ENCODE results near the gene ABCF2. TPM values are rescaled to one million over a fixed set of nuclear protein-coding genes. Genes with fewer than 3 reads are reported as not detected.

The ABCF2 gene
- total RNA-seq = 64.9 and 83.0 TPM in 2 replicates

GRCh38 chr7:151226875-151227782 lies at the start of gene ABCF2:
Gene ABCF2 (minus strand): TSS chr7:151227205. CDS start chr7:151226458, 747 bp downstream.

GRCh38 chr7:151248346-151249033 lies 21.5 kb upstream of the ABCF2 start, which contains the start of gene SMARCD3:
Gene SMARCD3 (minus strand): TSS chr7:151248694. CDS start chr7:151248562, 132 bp downstream.

GRCh38 chr7:151232091-151232916 lies 5.3 kb upstream of the ABCF2 start, which contains the start of gene CHPF2:
Gene CHPF2 (plus strand): TSS chr7:151232483. CDS start chr7:151234012, 1,529 bp downstream.

GRCh38 chr7:151210087-151210854 lies 16.7 kb downstream of the ABCF2 start, which contains the start of gene H2BK1:
Gene H2BK1 (minus strand): TSS chr7:151210488. CDS start chr7:151210318, 170 bp downstream.

GRCh38 chr7:151186640-151187408 lies 40.2 kb downstream of the ABCF2 start, which contains the start of gene ASB10:
Gene ASB10 (minus strand): TSS chr7:151187250. CDS start chr7:151187130, 120 bp downstream.

GRCh38 chr7:151167197-151167961 lies 59.6 kb downstream of the ABCF2 start, which contains the start of gene GBX1:
Gene GBX1 (minus strand): TSS chr7:151167694. CDS start chr7:151167548, 146 bp downstream.

Other genes starting within 250 kb of the ABCF2 start
- under 0.01 and 0.14 TPM in 2 replicates for gene KCNH2, start 248.9 kb downstream of the ABCF2 start, total RNA-seq
- 0.14 and 0.34 TPM in 2 replicates for gene NOS3, start 236.2 kb downstream of the ABCF2 start, total RNA-seq
- 1.00 and 1.7 TPM in 2 replicates for gene ATG9B, start 202.7 kb downstream of the ABCF2 start, total RNA-seq
- gene ABCB8, start 198.8 kb downstream of the ABCF2 start, total RNA-seq = 19.5 and 24.8 TPM in 2 replicates
- gene ASIC3, start 178.7 kb downstream of the ABCF2 start, total RNA-seq = 0.28 and 0.34 TPM in 2 replicates
- gene CDK5, start 169.3 kb downstream of the ABCF2 start, total RNA-seq = 8.9 and 17.7 TPM in 2 replicates
- 46.8 and 80.0 TPM in 2 replicates for gene SLC4A2, start 167.6 kb downstream of the ABCF2 start, total RNA-seq
- 50.6 and 58.6 TPM in 2 replicates for gene FASTK, start 146.4 kb downstream of the ABCF2 start, total RNA-seq
- 14.7 and 22.9 TPM in 2 replicates for gene TMUB1, start 143.7 kb downstream of the ABCF2 start, total RNA-seq
- gene AGAP3, start 140.7 kb downstream of the ABCF2 start, total RNA-seq = 57.8 and 138 TPM in 2 replicates
- not detected in 2 replicates for gene GBX1, start 59.5 kb downstream of the ABCF2 start, total RNA-seq
- not detected in 2 replicates for gene ASB10, start 40.0 kb downstream of the ABCF2 start, total RNA-seq
- gene H2BK1, start 16.7 kb downstream of the ABCF2 start, total RNA-seq = not detected in 2 replicates
- 26.0 and 48.8 TPM in 2 replicates for gene CHPF2, start 5.3 kb upstream of the ABCF2 start, total RNA-seq
- gene SMARCD3, start 21.5 kb upstream of the ABCF2 start, total RNA-seq = 1.4 and 5.6 TPM in 2 replicates
- 32.5 and 48.6 TPM in 2 replicates for gene NUB1, start 114.6 kb upstream of the ABCF2 start, total RNA-seq
- 7.3 TPM in 1 of 2 replicates, not detected in the other for gene WDR86, start 182.8 kb upstream of the ABCF2 start, total RNA-seq
- gene CRYGN, start 212.9 kb upstream of the ABCF2 start, total RNA-seq = 0.14 TPM in 1 of 2 replicates, not detected in the other